ENCODE measurements around the gene ZNF665.
"Not testable (repeated sequence)": the region's sequence is repeated elsewhere in the genome, so short reads cannot be mapped to it uniquely, and the experiment has no call there.

ZNF665 gene

DNA sequence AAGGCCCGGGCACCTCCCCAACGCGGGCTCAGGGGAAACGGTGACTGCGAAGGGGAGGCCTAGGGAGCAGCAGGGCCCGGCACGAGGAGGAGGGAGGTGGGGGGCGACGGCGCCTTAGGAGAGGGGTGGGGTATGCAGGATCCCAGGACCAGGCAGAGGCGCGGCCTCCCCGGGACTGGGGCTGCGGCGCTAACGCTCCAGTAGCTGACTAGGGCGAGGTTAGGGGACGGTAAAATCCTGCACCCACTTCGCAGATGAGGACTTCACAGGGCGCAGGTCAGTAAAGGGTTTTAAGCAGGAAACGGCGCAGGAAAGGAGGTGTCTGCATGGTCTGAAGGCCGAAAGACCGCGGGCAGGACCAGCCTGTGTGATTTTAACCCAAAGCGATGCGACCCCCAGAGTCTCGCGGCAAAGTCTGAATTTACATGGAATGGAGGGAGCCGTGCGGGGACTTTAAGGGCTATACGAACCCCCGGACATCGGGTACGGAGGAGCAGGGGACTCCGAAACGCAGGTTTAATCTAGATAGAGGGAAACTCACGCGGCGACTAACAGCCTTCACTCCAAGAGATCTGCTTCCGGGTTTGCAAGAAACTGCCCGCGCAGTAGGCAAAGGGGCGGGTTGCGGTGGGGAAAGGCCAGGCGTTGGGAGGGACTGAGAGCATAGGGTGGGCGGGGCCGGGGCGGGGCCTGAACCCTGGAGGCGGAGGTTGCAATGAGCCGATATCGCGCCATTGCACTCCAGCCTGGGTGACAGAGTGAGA lies at the start of gene ZNF665:
Gene ZNF665 (minus strand): TSS at position 588 of the 764 bp plus-strand sequence. CDS start 10,460 bp downstream, outside the sequence.
- peak within 1 kb of the TSS; percentile 94 for H3K4me3 ChIP-seq (ENCODE audit: low read depth, low read length)
- peaks cover 24% of the 10 kb centered on the region for H3K27me3 ChIP-seq (ENCODE audit: control insufficient read depth, insufficient read depth, low read length)
- H3K36me3 ChIP-seq (ENCODE audit: control insufficient read depth, insufficient read depth, low read length): no peaks in the 10 kb centered on the region
- H3K9me3 ChIP-seq (ENCODE audit: control insufficient read depth, insufficient read depth, low read length): no peaks in the 10 kb centered on the region
- H3K4me1 ChIP-seq (ENCODE audit: control insufficient read depth, insufficient read depth, low read length): no peaks in the 10 kb centered on the region
- peak within 1 kb of the TSS; percentile 83 for H3K9ac ChIP-seq (ENCODE audit: low read depth, low read length)

DNA sequence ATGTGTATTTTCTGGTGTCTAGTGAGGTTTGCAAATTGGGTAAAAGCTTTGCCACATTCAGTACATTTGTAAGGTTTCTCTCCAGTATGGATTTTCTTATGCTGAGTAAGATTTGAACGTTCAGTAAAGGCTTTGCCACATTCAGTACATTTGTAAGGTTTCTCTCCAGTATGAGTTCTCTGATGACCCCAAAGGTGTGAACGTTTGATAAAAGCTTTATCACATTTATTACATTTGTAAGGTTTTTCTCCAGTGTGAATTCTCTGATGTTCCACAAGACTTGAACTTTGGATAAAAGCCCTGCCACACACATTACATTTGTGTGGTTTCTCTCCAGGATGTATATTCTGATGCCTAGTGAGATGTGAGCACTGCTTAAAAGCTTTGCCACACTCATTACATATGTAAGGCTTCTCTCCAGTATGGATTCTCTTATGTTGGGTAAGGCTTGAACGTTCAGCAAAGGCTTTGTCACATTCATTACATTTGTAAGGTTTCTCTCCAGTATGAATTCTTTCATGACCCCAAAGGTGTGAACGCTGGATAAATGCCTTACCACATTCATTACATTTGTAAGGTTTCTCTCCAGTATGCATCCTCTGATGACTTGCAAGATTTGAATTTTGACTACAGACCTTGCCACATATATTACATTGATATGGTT lies 44.1 kb upstream of the ZNF665 start:
- H3K9ac ChIP-seq (ENCODE audit: low read depth, low read length): no peak overlapping the region
- no peaks in the 10 kb centered on the region for H3K27me3 ChIP-seq (ENCODE audit: control insufficient read depth, insufficient read depth, low read length)
- H3K9me3 ChIP-seq (ENCODE audit: control insufficient read depth, insufficient read depth, low read length): peaks cover 31% of the 10 kb centered on the region
- peaks cover 15% of the 10 kb centered on the region for H3K36me3 ChIP-seq (ENCODE audit: control insufficient read depth, insufficient read depth, low read length)
- no peaks in the 10 kb centered on the region for H3K4me1 ChIP-seq (ENCODE audit: control insufficient read depth, insufficient read depth, low read length)
- H3K4me3 ChIP-seq (ENCODE audit: low read depth, low read length): no peak overlapping the region

DNA sequence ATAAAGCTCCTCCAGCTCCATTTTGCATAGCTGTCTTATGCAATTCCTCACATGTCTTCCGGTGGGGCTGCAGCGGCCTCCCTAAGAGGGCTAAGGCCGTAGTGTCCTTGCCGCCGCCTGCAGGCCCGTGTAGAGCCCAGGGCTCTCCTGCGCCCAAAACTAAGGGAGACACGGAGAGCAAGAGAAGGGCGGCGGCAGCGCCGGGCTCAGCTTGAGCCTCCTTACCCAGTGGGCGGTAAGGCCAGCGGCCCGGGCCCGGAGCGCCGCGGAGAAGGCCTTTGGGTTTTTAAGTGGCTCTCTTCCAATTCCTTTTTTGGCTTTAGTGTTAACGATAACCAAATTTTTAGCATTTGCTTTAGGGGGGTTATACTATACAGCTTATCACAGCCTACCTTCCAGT lies 31.4 kb upstream of the ZNF665 start:
- H3K9me3 ChIP-seq (ENCODE audit: control insufficient read depth, insufficient read depth, low read length): no peaks in the 10 kb centered on the region
- no peaks in the 10 kb centered on the region for H3K27me3 ChIP-seq (ENCODE audit: control insufficient read depth, insufficient read depth, low read length)
- no peak overlapping the region for H3K4me3 ChIP-seq (ENCODE audit: low read depth, low read length)
- H3K36me3 ChIP-seq (ENCODE audit: control insufficient read depth, insufficient read depth, low read length): no peaks in the 10 kb centered on the region
- no peaks in the 10 kb centered on the region for H3K4me1 ChIP-seq (ENCODE audit: control insufficient read depth, insufficient read depth, low read length)
- H3K9ac ChIP-seq (ENCODE audit: low read depth, low read length): no peak overlapping the region

DNA sequence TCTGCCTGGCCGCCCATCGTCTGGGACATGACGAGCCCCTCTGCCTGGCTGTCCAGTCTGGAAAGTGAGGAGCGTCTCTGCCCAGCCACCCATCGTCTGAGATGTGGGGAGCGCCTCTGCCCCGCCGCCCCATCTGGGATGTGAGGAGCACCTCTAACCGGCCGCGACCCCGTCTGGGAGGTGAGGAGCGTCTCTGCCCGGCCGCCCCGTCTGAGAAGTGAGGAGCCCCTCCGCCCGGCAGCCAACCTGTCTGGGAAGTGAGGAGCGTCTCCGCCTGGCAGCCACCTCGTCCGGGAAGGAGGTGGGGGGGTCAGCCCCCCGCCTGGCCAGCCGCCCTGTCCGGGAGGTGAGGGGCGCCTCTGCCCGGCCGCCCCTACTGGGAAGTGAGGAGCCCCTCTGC lies 29.6 kb upstream of the ZNF665 start:
- H3K4me1 ChIP-seq (ENCODE audit: control insufficient read depth, insufficient read depth, low read length); H3K36me3 ChIP-seq (ENCODE audit: control insufficient read depth, insufficient read depth, low read length); H3K9me3 ChIP-seq (ENCODE audit: control insufficient read depth, insufficient read depth, low read length); H3K27me3 ChIP-seq (ENCODE audit: control insufficient read depth, insufficient read depth, low read length); H3K4me3 ChIP-seq (ENCODE audit: low read depth, low read length); H3K9ac ChIP-seq (ENCODE audit: low read depth, low read length): not testable (repeated sequence)

DNA sequence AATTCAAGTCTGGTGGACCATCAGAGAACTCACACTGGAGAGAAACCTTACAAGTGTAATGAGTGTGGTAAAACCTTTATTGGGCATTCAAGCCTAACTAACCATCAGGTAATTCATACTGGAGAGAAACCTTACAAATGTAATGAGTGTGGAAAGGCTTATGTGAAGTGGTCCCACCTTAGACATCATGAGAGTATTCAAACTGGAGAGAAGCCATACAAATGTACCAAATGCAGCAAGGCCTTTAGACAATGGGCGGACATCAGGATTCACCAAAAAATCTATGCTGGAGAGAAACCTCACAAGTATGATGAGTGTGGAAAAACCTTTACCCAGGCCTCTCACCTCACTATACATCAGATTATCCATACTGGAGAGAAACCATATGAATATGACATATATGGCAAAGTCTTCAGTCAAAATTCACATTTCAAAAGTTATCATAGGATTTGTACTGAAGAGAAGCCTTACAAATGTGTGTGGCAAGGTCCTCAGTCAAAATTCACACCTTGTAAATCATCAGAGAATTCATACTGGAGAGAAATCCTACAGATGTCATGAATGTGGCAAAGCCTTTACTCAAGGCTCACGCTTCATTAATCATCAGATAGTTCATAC lies 19.7 kb upstream of the ZNF665 start:
- Histone ChIP-seq H3K36me3 (ENCODE audit: control insufficient read depth, insufficient read depth, low read length) (no peaks in the 10 kb centered on the region), H3K27me3 (ENCODE audit: control insufficient read depth, insufficient read depth, low read length) (no peaks in the 10 kb centered on the region), H3K4me3 (ENCODE audit: low read depth, low read length) (no peak overlapping the region), H3K4me1 (ENCODE audit: control insufficient read depth, insufficient read depth, low read length) (no peaks in the 10 kb centered on the region), H3K9ac (ENCODE audit: low read depth, low read length) (no peak overlapping the region), H3K9me3 (ENCODE audit: control insufficient read depth, insufficient read depth, low read length) (peaks cover 26% of the 10 kb centered on the region)

DNA sequence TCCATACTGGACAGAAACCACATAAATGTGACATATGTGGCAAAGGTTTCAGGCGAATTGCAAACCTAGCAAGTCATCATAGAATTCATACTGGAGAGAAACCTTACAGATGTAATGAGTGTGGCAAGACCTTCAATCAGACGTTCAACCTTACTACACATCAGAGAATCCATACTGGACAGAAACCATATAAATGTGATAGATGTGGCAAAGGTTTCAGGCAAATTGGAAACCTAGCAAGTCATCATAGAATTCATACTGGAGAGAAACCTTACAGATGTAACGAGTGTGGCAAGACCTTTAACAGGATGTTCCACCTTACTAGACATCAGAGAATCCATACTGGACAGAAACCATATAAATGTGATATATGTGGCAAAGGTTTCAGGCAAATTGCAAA lies 18.4 kb upstream of the ZNF665 start:
- not testable (repeated sequence) for H3K27me3 ChIP-seq (ENCODE audit: control insufficient read depth, insufficient read depth, low read length); H3K9ac ChIP-seq (ENCODE audit: low read depth, low read length); H3K36me3 ChIP-seq (ENCODE audit: control insufficient read depth, insufficient read depth, low read length); H3K4me1 ChIP-seq (ENCODE audit: control insufficient read depth, insufficient read depth, low read length); H3K4me3 ChIP-seq (ENCODE audit: low read depth, low read length)
- H3K9me3 ChIP-seq (ENCODE audit: control insufficient read depth, insufficient read depth, low read length): peaks cover 24% of the 10 kb centered on the region

DNA sequence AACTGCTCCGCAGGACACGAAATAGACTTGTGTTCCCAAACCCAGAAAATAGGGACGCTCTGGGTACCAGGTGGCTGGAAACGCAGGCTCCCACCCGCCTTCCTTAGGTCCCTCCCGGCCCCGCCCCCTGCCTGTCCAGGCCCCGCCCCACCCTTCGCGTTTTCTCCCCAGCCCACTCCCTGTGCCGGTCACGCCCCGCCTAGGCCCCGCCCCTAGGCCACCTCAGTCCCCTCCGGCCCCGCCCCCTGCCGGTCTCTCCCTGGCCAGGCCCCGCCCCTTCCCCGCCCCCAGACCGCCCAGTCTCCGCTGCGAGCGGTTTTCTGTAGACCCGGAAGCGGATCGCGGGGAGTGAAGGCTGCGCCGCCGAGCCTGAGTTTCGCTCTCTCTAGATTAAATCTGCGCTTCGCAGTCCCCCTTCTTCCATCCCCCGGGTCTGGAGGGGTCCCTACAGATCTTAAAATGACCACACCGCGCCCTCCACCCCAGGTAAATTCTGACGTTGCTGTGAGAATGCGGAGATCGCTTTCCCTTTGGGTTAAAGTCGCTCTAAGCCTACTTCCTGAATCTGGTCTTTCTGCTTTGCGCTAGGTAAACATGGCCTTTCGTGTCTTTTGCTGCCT lies 3.7 kb upstream of the ZNF665 start:
- H3K9ac ChIP-seq (ENCODE audit: low read depth, low read length): peak overlapping the region; percentile 83
- H3K27me3 ChIP-seq (ENCODE audit: control insufficient read depth, insufficient read depth, low read length): peaks cover 22% of the 10 kb centered on the region
- H3K36me3 ChIP-seq (ENCODE audit: control insufficient read depth, insufficient read depth, low read length): no peaks in the 10 kb centered on the region
- H3K9me3 ChIP-seq (ENCODE audit: control insufficient read depth, insufficient read depth, low read length): peaks cover 7% of the 10 kb centered on the region
- H3K4me3 ChIP-seq (ENCODE audit: low read depth, low read length): peak overlapping the region; percentile 94
- no peaks in the 10 kb centered on the region for H3K4me1 ChIP-seq (ENCODE audit: control insufficient read depth, insufficient read depth, low read length)

DNA sequence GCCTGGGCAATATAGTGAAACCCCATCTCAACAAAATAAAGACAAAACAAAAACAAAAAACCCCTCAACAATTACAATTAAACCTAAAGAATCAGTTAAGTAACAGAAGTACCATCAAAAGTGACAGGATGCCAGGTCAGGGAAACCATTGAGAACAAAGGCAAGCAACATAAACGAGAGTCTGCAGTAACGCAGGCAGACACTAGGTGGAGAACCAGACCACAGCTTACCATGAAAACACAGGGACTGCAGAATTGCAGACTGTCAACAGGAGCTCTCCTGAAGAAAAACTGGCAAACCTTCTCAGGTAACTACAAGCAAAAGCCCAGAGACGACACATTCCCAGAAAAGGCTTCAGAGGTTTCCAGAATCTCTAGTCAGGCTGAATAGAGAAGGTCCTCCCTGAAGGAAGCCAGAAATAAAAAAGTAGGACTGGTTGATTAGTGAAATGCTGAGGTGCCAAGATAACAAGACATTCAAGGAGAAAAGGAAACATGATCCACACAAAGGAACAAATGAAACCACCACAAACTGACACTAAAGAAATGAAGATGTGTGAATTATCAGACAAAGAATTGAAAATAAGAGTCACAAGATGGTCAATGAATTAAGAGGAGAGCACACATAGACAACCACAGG lies 2.2 kb upstream of the ZNF665 start:
- no peaks in the 10 kb centered on the region for H3K4me1 ChIP-seq (ENCODE audit: control insufficient read depth, insufficient read depth, low read length)
- H3K36me3 ChIP-seq (ENCODE audit: control insufficient read depth, insufficient read depth, low read length): no peaks in the 10 kb centered on the region
- H3K9me3 ChIP-seq (ENCODE audit: control insufficient read depth, insufficient read depth, low read length): peaks cover 3% of the 10 kb centered on the region
- H3K4me3 ChIP-seq (ENCODE audit: low read depth, low read length): no peak overlapping the region
- peaks cover 24% of the 10 kb centered on the region for H3K27me3 ChIP-seq (ENCODE audit: control insufficient read depth, insufficient read depth, low read length)
- H3K9ac ChIP-seq (ENCODE audit: low read depth, low read length): no peak overlapping the region

DNA sequence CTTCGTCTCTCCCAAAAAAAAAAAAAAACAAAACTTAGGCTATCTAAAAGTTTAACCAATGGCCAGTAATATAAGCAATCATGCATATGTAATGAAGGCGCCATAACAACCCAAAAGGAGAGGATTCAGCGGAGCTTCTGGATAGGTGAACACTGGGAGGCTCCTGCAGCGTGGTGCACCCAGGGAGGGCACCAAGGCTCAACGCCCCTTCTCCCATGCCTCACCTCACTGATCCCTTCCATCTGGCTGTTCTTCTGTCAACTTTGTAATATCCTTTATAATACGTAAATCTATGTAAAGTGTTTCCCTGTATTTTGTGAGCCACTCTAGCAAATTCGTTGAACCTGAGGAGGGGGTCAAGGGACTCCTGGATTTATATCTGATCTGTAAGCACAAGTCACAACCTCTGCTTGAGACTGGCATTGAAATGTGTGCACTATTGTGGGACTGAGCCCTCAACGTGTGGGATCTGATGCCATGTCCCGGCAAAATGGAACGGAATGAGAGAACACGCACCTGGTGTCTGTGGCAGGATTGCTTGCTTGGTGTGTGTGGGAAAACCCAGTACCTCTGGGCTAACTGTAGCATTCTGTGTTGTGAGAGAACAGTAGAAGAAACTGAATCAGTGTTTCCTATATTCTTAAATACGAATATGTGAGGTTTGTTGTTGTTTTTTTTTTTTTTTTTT lies 521 bp upstream of the ZNF665 start:
- Histone ChIP-seq H3K4me1 (ENCODE audit: control insufficient read depth, insufficient read depth, low read length) (no peaks in the 10 kb centered on the region), H3K9ac (ENCODE audit: low read depth, low read length) (no peak overlapping the region), H3K9me3 (ENCODE audit: control insufficient read depth, insufficient read depth, low read length) (no peaks in the 10 kb centered on the region), H3K4me3 (ENCODE audit: low read depth, low read length) (peak overlapping the region; percentile 55), H3K27me3 (ENCODE audit: control insufficient read depth, insufficient read depth, low read length) (peaks cover 24% of the 10 kb centered on the region), H3K36me3 (ENCODE audit: control insufficient read depth, insufficient read depth, low read length) (no peaks in the 10 kb centered on the region)

DNA sequence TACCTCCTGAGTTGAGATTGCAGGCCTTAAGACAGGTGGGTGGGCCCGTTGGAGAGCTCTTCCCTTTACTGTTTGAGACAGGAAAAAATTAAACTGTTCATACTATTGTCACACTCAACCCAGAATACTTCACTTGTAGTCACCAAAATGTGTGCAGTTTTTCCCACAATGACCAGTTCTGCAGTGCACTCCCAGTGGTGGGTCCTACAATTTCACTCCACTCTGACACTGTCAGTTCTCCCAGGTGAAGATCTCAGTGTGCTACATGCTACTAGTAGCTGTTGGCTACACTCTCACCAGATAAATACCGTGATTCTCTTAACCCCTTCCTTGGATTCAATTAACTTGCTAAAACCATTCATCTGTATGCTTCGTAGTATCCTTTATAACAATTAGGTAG lies 2.9 kb downstream of the ZNF665 start:
- H3K36me3 ChIP-seq (ENCODE audit: control insufficient read depth, insufficient read depth, low read length): no peaks in the 10 kb centered on the region
- H3K9ac ChIP-seq (ENCODE audit: low read depth, low read length): no peak overlapping the region

DNA sequence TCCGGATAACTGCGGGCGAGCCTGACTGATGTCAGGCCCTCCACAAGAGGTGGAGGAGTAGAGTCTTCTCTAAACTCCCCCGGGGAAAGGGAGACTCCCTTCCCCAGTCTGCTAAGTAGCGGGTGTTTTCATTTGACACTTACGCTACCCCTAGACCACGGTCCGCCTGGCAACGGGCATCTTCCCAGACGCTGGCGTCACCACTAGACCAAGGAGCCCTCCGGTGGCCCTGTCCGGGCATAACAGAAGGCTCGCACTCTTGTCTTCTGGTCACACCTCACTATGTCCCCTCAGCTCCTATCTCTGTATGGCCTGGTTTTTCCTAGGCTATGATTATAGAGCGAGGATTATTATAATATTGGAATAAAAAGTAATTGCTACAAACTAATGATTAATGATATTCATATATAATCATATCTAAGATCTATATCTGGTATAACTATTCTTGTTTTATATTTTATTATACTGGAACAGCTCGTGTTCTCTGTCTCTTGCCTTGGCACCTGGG lies 3.4 kb downstream of the ZNF665 start:
- H3K36me3 ChIP-seq (ENCODE audit: control insufficient read depth, insufficient read depth, low read length); H3K9ac ChIP-seq (ENCODE audit: low read depth, low read length); H3K9me3 ChIP-seq (ENCODE audit: control insufficient read depth, insufficient read depth, low read length); H3K4me1 ChIP-seq (ENCODE audit: control insufficient read depth, insufficient read depth, low read length); H3K4me3 ChIP-seq (ENCODE audit: low read depth, low read length): not testable (repeated sequence)
- peaks cover 14% of the 10 kb centered on the region for H3K27me3 ChIP-seq (ENCODE audit: control insufficient read depth, insufficient read depth, low read length)

More for the DNA sequence above, 2.9 kb downstream of the ZNF665 start:
- no peaks in the 10 kb centered on the region for H3K4me1 ChIP-seq (ENCODE audit: control insufficient read depth, insufficient read depth, low read length)
- H3K4me3 ChIP-seq (ENCODE audit: low read depth, low read length): no peak overlapping the region
- H3K9me3 ChIP-seq (ENCODE audit: control insufficient read depth, insufficient read depth, low read length): no peaks in the 10 kb centered on the region
- H3K27me3 ChIP-seq (ENCODE audit: control insufficient read depth, insufficient read depth, low read length): peaks cover 14% of the 10 kb centered on the region

Measured in iPS-15b (cell line).